GM18951 (cell line): ENCODE data around the gene LANCL1.

Source experiments
- POLR2A ChIP-seq: IDR thresholded peaks from 4 replicates; pipeline ENCODE4 v1.6.1; 2011; ENCODE audit warnings: mild to moderate bottlenecking; ENCODE audit not compliant: insufficient read length, insufficient read depth; ENCODE audit errors: extremely low read depth
- in situ Hi-C: fragments of 300-500 bp; cut with MboI; formaldehyde crosslinking; loops from one replicate; pipeline ENCODE4 v1.12.0; 2022; ENCODE audit warnings: low sequenced_read_pairs, mixed read lengths, inconsistent platforms; ENCODE audit not compliant: unreplicated experiment

Gene LANCL1, protein sequence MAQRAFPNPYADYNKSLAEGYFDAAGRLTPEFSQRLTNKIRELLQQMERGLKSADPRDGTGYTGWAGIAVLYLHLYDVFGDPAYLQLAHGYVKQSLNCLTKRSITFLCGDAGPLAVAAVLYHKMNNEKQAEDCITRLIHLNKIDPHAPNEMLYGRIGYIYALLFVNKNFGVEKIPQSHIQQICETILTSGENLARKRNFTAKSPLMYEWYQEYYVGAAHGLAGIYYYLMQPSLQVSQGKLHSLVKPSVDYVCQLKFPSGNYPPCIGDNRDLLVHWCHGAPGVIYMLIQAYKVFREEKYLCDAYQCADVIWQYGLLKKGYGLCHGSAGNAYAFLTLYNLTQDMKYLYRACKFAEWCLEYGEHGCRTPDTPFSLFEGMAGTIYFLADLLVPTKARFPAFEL

DNA sequence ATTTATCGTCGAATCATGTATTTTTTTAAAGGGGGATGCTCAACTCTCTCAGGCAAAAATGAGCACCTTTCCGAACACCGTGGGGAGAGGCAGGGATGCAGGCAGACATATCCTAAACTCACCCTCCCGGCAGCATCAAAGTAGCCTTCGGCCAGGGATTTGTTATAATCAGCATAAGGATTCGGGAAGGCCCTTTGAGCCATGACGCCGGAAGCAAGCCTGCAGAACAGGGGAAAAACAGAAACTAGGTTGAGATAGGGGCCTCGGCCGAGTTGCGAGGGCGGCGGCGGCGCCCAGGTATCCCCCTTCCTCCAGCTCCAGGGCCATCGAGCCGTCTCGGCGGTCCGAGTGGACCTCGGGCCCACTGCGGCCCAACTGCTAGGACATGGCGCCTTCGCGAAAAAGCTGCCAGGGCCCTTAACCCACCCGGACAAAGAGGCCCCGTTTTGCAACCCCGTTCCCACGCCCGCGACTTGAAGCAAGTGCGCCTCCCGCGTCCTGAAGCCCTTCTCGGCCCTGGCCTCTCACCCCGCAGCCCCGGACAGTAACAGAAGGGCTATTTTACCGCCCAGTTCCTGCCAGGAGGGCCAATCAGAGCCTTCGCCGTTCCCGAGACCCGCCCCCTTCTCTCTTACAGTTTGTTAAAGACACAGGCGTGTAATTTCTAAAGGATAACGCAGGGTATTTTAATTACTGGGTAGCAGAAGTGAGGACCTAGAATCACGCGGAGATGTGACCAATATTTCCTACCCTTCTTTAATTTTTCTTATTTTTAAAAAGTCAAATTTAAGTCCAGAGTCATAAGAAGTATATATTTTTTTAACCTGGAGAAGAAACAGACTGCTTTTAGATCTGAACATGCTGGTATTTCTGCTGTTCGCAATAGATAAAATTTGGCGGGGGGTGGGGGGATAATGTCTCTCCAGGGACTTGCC, at the start of gene LANCL1:
TSS of gene LANCL1 (minus strand) at position 566 of the 935 bp plus-strand sequence. CDS start at position 203, 363 bp downstream.
- TF ChIP-seq POLR2A, result peak; percentile 81
- in situ Hi-C loops, result no loop called here

DNA sequence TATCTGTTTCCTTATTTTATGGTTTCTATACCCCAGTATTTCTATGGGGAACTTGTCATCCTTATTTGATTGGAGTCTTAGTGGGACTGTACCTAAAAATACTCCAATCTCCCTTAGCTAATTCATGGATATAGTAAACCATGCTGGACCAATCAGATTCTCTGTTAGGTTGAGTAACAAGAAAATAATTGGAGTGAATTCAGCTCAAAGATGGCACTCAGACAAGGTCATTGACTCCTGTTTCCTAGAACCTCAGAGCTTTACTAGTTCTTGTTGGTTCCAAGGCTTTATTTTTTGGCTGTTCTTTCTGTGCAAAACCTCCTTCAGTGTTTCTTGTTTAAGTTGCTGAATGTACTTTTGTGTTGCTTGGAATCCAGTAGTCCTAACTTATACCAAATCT, 48.0 kb upstream of the LANCL1 start:
- no peak for TF ChIP-seq POLR2A
- in situ Hi-C loops, result no loop called here

DNA sequence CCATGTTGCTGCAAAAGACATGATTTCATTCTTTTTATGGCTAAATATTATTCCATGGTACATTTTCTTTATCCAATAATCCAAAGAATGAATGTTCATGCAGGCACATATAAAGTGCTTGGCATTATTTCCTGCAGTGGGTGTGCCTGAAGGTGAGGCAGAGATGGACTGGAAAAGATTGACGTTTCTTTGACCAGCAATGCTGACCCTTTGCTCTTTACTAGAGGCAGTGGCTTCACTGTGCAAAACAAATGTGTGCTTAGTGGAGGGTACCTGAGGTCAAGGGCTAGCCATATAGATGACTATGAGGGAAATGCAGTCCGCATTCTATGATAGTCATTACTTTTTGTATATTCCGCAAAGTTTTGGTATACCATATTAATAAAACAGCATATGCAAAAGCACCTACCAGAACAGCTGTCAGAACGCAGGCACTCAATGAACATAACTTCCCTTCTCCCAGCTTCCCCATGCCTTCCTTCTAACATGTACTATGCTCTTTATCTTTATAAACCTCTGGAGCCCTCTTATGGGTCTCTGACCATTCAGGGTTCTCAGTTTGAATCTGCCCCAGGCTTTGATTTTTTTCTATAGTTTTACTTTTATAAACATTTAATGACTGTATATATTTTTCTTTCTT, 47.2 kb upstream of the LANCL1 start:
- in situ Hi-C loops, result no loop called here

DNA sequence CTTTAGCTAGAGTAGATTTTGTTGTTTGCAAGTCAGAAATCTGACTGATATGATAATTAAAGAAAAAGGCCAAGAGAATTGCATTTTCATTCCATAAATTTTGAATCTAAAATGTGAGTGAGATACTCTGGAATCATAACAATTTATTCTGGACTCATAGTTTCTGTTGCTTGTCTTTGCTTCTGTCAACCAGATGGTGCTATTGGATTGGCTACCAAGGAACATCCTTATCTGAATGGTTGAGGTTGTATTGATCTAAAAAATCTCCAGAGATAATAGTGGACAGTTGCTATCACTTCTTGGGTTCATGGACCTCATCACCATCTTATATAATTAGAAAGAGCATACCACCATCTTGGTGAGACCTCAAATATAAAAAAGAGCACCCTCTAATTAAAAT, 45.8 kb upstream of the LANCL1 start:
- in situ Hi-C loops, result no loop called here
- no peak for TF ChIP-seq POLR2A

More for the DNA sequence above, 47.2 kb upstream of the LANCL1 start:
- TF ChIP-seq POLR2A, result no peak

DNA sequence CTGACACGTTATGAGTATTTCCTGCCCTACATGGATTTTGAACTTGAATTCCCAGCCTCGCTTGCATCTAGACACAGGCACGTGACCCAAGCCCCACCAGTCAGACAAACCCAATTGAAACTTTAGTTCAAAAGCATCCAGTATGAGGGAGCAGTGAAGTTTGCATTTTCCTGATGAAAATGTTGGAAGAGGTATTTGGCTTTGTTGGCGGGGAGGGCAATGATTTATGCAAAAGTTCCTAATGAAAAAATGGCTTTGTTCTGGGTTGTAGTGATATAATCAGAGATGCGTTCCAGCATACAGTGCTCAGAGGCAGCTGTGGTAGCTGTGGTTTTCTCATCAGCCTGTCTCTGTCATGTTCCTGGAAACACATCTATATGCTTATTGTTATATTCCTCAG, 43.0 kb upstream of the LANCL1 start:
- in situ Hi-C loops, result no loop called here

DNA sequence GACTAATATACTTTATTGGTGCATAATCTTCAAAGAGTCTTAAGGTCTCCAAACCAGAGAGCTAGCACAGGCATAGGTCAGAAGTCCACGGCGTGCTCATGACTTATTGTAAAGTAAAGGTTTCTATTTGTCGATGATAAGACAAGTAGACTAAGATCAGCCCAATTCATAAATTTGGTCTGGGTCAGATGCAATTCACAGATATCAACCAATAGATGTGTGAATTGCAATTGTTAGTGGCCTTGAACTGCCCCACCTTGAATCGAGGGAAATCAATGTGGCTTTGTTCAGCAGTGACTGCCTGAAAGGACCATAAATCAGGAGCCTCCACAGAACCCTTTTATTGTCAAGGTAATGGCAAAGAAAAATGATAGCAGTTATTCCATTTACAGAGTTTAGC, 40.7 kb upstream of the LANCL1 start:
- in situ Hi-C loops, result no loop called here
- no peak for TF ChIP-seq POLR2A

More for the DNA sequence above, 43.0 kb upstream of the LANCL1 start:
- no peak for TF ChIP-seq POLR2A

DNA sequence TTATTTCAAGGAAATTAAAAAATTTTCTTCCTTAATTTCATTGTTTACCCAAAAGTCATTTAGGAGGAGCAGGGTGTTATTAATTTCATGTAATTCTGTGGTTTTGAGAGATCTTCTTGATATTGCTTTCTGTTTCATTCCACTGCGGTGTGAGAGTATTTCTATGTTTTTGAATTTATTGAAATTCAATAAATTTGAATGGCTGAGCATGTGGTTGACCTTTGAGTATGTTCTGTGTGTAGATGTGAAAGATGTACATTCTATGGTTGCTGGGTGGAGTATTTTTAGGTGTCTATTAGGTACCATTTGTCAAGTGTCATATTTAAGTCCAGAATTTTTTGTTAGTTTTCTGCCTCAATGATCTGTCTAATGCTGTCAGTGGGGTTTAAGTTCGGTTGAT, 39.4 kb upstream of the LANCL1 start:
- in situ Hi-C loops, result no loop called here
- TF ChIP-seq POLR2A, result no peak

DNA sequence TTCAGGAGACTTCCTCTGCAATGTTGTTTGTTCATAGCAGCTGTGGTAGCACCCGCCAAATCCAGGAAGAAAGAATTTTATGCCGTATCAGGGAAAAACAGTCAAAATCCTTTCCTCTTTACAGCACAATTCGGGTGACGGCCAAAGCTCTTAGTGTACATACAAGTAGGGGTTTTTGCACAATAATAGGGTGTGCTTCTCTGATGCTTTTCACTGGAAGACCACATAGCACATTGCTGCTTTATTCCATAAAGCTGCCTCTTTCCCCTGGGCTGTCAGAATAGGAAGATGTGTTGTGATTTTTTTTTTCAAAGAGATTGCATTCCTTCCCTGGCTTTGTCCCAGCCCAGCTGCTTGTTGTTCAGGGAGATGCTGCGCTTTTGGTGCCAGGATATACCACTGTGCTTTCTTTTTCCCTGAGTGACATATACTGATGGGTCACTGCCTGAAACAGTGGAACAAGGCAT, 27.2 kb upstream of the LANCL1 start:
- in situ Hi-C loops, result no loop called here
- no peak for TF ChIP-seq POLR2A

DNA sequence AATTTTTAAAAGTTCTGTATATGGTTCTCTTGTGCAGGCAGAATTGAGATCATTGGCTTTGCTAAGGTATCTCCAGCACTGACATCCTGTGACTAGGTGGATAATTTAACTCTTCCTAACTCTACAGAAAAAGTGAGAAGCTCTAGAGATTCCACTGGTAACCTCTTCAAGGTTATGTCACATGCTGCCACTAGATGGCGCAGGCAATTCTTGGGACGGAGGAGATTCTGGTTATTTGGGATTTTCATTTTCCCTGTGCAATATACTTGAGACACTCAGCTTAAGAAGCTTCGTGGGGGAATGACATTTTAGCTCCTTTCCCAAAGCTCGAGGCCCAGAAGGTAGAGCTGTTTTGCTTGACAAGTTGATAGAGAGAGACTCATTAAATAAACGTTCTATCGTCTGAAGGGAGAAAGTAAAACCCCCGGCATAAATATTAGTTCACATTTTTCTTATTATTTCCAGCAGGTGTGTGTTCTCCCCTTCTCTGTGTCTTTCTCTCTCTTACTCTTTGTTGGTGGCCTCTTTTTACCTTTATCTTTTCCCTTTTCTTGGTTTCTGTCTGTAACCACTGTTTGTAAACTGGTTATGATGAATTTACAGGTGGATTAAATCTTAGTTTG, 26.6 kb upstream of the LANCL1 start:
- TF ChIP-seq POLR2A, result no peak
- in situ Hi-C loops, result no loop called here

DNA sequence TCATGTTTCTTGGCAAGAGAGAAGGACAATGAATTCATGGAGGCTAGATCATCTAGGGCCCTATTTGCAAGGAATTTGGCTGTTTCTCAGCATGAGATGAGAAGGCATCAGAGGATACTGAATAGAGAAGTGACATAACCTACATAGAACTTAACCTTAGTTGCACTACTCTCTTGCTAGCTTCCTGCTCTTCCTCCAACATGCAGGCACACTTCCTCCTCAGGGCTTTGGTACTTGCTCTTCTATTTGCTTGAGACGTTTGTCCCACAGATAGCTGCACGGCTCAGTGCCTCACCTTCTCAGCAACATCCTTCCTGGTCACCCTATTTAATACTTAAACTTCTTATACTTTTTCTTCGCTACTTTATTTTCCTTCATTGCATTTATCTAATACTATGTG, 20.0 kb upstream of the LANCL1 start:
- in situ Hi-C loops, result no loop called here
- no peak for TF ChIP-seq POLR2A

DNA sequence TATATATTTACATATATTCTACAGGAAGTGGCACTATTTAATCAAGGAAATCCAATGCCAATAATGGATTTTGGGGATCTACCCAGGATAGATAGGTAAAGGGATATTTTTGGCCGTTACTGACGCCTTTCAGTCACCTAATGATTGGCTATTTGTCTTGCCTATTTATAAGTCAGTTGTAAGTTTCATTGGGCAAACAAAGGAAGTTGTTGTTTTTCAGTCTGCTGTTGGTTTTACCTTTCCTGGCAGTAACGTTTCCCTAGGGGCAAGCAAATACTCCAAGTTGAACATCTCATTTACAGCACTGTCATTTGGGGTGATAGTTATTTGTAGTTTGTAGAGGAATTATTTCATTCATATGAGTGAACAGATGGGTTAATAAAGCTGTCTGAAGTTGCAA, 17.0 kb upstream of the LANCL1 start:
- in situ Hi-C loops, result no loop called here
- TF ChIP-seq POLR2A, result no peak

DNA sequence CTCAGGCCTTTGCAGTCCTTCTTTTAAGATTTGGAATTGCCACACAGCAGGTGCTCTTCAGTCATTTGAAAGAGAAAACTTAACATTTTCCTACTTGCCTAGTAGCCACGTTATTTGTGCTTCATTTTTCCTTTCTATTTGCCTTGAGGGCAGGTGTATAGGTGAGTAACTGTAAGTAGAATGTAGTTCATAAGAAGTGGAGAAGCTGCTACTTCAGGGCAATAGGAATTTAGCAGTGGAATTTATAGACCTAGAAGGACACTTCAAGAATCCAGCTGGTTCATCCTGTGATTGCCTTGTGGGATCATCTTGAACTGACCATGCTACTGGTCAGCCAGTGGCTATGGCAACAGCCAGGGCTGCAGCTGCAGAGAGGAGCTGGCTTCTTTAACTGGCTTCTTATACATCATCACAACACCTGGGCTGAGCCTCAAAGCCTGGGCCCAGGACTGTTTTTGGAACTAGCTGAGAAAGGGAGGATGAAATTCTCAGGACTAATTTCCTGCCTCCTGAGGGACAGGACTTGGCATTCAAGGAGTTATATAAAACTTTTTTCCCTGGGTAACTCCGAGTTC, 5.1 kb upstream of the LANCL1 start:
- TF ChIP-seq POLR2A, result no peak
- in situ Hi-C loops, result no loop called here
